Stimulated activated CD4-positive, alpha-beta T cell treated with anti-CD3 and anti-CD28 coated beads, Interleukin-2, amount 100 ng/mL, for 4 hours (primary cell): ENCODE results near the gene PPP1R3C.

Experiments
- DNase-seq: peaks from one replicate; pipeline ENCODE4 v3.0.0-alpha.2; 2020; ENCODE audit warnings: low read depth

Gene PPP1R3C

GRCh38 chr10:91629715-91630549 lies 2.9 kb downstream of the PPP1R3C start:
- no peak for DNase-seq

DNA sequence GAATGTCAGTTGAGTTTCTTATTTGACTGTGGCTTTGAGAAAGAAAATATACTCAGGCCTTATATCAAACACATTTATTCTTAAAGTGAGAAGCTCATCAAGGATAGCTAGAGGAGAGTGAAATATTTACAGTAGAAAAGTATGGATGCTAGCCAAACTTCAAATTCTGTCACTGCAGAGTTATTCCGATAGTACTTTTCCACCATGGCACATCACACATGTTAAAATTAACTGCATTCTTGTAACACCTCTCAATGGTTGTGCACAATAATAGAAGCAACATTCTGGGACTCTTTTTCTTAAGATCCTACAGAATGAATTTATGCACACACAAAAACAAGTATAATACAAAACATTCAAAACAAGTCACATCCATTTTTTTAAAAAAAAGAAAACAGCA lies 4.5 kb downstream of the PPP1R3C start:
- no peak for DNase-seq

- no peak for DNase-seq
Observed at GRCh38 chr10:91627344-91628102, 5.3 kb downstream of the PPP1R3C start.

- no peak for DNase-seq
Observed at GRCh38 chr10:91626936-91627335, 5.9 kb downstream of the PPP1R3C start.

DNA sequence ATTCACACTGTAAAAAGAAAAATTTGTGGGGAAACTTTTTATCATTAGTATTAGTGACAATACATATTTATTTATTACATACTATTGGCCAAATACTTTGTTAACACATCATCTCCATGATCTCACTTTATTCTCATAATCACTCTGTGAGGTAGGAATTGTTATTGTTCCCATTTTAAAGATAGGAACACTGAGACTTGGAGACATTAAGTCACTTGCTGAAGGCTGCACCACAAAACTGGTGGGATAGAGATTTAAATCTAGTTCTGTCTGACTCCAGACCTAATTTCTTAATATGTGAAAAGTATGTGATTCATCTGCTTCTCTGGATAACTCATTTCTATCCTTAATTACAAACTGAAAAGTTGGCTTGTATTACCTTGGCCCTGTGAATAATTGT lies 8.2 kb downstream of the PPP1R3C start:
- DNase-seq: no peak

DNA sequence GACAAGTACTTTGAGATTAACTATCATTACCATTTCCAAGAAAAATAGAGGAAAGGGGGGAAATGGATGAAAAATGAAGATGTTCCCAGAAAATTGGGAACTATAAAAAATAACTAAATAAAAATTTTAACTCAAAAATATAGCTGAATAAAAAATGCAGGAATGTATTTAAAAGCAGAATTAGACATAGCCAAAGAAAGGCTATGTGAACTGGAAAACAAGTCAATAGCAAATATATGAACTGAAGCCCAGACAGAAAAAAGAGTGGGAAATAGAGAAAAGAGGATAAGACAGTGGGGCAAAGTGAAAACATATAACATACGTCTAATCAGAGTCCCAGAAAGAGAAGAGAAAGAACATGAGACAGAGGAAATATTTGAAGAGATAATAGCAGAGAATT lies 10.3 kb downstream of the PPP1R3C start:
- DNase-seq: no peak

- no peak for DNase-seq
Observed at GRCh38 chr10:91621483-91622113, 11.3 kb downstream of the PPP1R3C start.

- no peak for DNase-seq
Observed at GRCh38 chr10:91617072-91617609, 15.7 kb downstream of the PPP1R3C start.

DNA sequence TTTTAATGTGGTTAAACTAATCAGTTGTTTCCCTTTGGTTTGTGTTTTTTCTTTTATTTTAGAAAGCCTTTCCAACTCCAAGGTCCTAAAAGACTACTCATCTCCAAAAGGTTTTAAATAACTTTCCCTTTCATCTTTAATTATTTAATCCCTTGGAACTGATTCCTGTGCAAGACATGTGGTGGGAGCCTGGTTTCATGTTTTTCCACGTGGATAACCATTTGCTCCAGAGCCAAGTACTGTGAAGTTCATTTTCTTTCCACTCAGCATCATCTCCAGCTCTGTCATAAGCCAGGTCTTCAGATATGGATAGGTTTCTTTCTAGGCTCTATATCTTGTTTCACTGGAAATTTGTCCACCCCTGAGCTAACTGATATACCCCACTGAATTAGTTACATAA lies 16.7 kb downstream of the PPP1R3C start:
- DNase-seq: no peak

- no peak for DNase-seq
Observed at GRCh38 chr10:91614225-91614624, 18.6 kb downstream of the PPP1R3C start.

DNA sequence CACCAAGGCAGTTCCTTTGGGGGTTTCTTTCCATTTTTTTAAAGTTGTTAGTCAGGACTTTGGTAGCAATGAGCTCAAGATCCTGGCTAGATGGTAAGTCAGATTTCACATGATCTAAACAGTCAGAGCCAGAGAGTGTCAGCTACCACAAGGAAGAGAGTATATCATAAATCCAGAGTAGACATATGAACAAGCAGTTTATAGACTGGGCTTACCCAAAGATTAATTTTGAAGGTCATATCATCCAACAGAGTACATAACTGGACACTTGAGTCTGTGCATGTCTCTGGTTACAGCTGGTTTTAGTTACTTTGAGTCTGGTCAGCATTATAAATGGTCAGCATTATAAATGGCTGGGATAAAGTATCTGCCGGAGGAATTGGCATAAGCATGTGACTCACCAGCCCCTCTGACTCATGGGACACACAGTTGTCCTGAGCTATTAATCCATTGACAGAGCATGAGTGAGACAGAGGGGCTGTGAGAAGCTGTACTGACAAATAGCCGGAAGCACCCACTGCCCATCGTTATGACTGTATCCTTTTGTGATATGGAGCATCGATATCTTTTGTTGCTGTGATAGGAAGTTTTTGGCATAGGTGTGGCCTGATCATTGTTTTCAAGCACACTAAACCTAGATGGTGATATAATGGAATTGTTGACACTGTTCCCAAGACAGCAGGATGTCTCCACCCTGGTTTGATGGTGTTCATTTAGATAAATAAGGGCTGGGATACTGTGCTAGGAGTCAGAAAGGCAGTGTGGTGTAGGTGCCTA lies 19.3 kb downstream of the PPP1R3C start:
- DNase-seq: no peak

DNA sequence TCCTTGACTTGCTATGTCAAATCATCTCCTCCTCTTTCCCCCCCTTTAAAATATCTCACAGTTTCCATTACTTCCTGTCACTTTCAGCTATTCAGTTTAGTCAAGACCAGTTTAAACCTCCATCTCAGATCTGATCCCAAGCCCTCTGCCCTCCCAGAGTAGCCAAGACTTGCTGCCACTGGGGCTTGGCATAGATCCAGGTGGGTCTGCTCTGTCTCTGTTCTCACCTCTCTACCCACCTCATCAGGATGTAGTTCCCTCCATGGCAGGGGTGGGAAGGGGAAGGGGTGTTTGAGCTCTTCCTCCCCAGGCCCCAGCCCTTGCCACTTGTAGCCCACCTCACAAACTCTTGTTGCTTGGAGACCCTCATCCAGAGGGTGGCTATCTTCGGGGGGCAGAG lies 22.0 kb downstream of the PPP1R3C start:
- no peak for DNase-seq

GRCh38 chr10:91610444-91610843 lies 22.4 kb downstream of the PPP1R3C start:
- DNase-seq: no peak

- no peak for DNase-seq
Observed at GRCh38 chr10:91607646-91608403, 25.0 kb downstream of the PPP1R3C start.

DNA sequence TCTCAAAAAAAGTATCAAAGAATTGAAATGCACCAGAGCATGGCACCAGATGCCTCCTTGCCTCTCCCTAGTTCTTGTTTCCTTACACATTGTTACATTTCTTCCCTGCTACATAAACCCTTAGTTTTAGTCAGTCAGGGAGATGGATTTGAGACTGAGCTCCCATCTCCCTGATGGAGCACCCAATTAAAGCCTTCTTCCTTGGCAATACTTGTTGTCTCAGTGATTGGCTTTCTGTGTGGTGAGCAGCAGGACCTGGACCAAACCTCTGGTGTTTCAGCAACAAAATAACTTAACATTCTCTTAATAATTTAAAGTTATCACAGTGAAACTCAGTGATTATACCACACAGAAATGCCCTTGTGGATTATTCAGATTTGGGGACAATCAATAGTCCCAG lies 26.9 kb downstream of the PPP1R3C start:
- DNase-seq: no peak

DNA sequence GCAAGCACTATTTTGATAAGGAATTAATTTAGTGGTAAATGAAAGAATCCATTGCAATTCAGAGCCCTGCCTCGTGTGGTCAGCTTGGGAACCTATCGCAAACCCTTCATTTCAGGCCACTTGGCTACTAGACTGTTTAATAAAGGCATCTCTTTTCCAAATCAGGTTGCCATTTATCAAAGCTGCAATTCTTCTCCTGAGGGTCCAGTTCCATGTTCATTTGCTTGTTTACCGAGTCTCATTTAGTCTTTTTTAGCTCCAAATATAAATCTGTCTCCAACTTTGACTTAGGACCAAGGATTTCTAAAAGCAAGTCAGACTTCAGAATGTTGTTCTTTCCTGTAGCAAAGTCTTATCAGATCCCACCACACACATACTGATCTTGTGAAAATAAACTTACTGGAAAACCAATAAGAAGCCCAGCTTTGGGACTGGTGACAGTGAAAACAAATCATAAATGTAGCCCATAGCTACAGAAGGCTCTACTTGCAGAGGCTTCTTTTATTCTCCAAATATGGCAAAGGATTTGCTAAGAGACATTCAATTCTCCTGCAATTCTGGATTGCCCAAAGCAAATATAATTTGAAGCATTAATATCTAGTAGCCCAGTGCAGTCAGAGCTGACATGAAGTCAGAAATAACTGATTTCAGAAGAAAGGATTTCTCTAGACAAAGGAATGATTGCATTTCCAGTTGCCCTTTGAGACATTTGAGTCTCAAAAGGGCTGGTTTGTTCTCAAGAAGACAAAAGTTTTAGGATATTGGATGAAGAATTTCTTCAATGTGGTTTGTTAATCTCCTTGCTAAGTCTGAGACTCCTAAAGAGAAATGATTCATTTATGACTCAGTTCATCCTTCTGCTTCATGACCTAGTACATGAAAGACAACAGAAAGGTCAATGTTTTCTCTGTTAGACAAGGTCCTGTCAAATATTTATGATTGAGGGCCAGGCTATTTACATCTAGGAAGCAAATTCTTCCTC lies 28.0 kb downstream of the PPP1R3C start:
- DNase-seq: no peak

DNA sequence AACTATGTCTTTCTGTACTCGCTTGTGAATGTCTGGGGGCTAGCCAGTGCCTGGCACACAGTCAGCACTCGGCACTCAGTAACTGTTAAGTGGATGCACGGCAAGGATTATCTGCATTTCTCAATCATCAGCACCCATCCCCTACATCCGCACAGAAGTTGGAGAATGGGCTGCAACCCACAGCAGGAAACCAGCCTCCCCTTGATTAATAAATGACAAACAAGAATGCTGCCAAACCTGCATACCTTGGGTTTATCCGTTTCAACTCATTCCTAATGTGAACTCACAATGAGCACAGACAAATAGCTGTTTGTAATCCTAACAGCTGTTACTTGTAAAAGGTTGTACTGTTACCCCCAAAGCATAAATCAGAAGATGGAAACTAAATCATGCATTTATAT lies 28.9 kb downstream of the PPP1R3C start:
- no peak for DNase-seq

GRCh38 chr10:91602868-91603568 lies 29.9 kb downstream of the PPP1R3C start:
- DNase-seq: no peak

DNA sequence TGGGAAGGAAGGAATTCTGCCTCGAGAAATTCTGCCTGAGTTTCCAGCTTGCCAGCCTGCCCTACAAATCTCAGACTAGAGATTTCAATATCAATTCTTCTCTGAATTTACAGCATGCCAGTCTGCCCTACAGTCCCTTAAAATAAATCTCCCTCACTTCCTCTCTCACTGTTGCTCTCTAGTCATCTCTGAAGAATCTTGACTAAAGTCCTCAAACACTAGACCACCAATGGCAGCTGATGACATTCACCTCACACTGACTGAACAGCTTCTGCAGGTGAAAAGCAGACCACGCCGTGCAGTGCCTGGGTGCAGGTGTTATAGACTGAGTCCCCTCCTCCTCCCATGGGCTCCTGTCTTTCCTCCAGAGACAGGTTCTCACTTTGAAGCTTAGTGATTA lies 30.4 kb downstream of the PPP1R3C start:
- DNase-seq: no peak
